Measurements from ENCODE around the gene SEMA6A. TPM values are rescaled to one million over a fixed set of nuclear protein-coding genes. Genes with fewer than 3 reads are reported as not detected.

Gene SEMA6A
- total RNA-seq, 1 donor from 2014 or later, result 89.9 TPM

GRCh38 chr5:116484645-116485044 is 90.0 kb downstream of the SEMA6A start:
- peak overlapping the region; percentile 67 for H3K27ac Mint-ChIP-seq
- TF ChIP-seq CTCF (IDR thresholded peaks at IDR 0.05; ENCODE audit: unreplicated experiment), result no peak
- H3K36me3 Mint-ChIP-seq (ENCODE audit: insufficient read depth), result peaks cover 63% of the 10 kb centered on the region
- peaks cover 11% of the 10 kb centered on the region for H3K4me1 Mint-ChIP-seq (ENCODE audit: low read depth)
- DNase-seq (ENCODE audit: low spot score, unreplicated experiment), result no peak
- no peaks in the 10 kb centered on the region for H3K9me3 Mint-ChIP-seq (ENCODE audit: low read depth)
- no peak overlapping the region for H3K4me3 Mint-ChIP-seq (ENCODE audit: low read depth)
- no peaks in the 10 kb centered on the region for H3K27me3 Mint-ChIP-seq

GRCh38 chr5:116482394-116482793 is 92.2 kb downstream of the SEMA6A start:
- DNase-seq (ENCODE audit: low spot score, unreplicated experiment), result no peak
- H3K36me3 Mint-ChIP-seq (ENCODE audit: insufficient read depth), result peaks cover 60% of the 10 kb centered on the region
- no peak overlapping the region for H3K27ac Mint-ChIP-seq

GRCh38 chr5:116480894-116481510 is 93.6 kb downstream of the SEMA6A start:
- TF ChIP-seq CTCF (IDR thresholded peaks at IDR 0.05; ENCODE audit: unreplicated experiment), result no peak
- Mint-ChIP-seq H3K27me3 (no peaks in the 10 kb centered on the region), H3K4me1 (ENCODE audit: low read depth) (peaks cover 2% of the 10 kb centered on the region), H3K4me3 (ENCODE audit: low read depth) (no peak overlapping the region), H3K36me3 (ENCODE audit: insufficient read depth) (peaks cover 59% of the 10 kb centered on the region), H3K9me3 (ENCODE audit: low read depth) (peaks cover 10% of the 10 kb centered on the region), H3K27ac (no peak overlapping the region)
- no peak for DNase-seq (ENCODE audit: low spot score, unreplicated experiment)

More at GRCh38 chr5:116482394-116482793, 92.2 kb downstream of the SEMA6A start:
- Mint-ChIP-seq H3K9me3 (ENCODE audit: low read depth) (peaks cover 6% of the 10 kb centered on the region), H3K27me3 (no peaks in the 10 kb centered on the region), H3K4me3 (ENCODE audit: low read depth) (no peak overlapping the region), H3K4me1 (ENCODE audit: low read depth) (peaks cover 9% of the 10 kb centered on the region)
- TF ChIP-seq CTCF (IDR thresholded peaks at IDR 0.05; ENCODE audit: unreplicated experiment), result no peak

DNA sequence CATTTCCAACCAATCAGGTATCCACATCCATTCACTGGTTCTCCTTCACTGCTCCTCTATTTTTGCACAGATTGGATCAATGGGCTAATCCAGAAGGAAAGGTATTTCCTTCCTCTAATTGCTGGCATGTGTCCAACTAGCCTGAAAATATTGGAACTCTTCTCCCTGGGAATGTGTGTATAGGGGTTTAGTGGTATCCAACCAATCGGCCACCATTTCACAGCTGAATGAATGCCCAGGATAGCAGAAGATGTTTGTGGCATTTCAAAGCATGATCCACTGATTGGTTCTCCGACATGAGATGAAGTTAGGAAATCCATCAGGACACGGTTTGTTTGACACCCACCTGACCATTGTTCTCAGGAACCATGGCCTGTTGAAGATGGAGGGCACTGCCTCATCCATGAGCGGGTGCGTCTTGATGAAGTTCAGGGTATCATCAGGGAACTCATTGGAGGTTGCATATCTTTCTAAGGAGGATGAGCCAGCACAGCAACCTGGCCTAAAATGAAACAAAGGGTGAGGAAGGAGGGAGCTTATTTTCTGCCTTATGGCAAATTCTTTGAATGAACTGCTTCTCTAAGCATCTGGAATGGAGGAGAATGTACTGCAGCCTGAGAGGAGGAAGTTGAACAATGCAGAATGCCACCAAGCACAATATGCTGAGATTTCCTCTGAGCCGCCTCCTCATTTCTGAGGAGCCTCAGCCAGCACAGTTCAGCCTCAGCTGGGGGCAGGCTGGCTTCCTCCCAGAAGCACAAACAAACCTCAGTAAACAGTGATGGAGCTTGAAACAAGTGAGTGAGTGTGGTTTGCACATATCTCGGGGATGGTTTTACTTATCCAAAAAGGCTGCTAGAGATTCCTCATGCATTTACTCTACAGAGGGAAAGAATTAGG is 94.6 kb downstream of the SEMA6A start:
- Mint-ChIP-seq H3K27ac (no peak overlapping the region), H3K36me3 (ENCODE audit: insufficient read depth) (peaks cover 63% of the 10 kb centered on the region), H3K4me3 (ENCODE audit: low read depth) (no peak overlapping the region), H3K4me1 (ENCODE audit: low read depth) (peaks cover 2% of the 10 kb centered on the region), H3K9me3 (ENCODE audit: low read depth) (peaks cover 10% of the 10 kb centered on the region), H3K27me3 (no peaks in the 10 kb centered on the region)
- DNase-seq (ENCODE audit: low spot score, unreplicated experiment), result no peak
- no peak for TF ChIP-seq CTCF (IDR thresholded peaks at IDR 0.05; ENCODE audit: unreplicated experiment)

GRCh38 chr5:116478491-116478890 is 96.1 kb downstream of the SEMA6A start:
- DNase-seq (ENCODE audit: low spot score, unreplicated experiment), result no peak
- Mint-ChIP-seq H3K27ac (no peak overlapping the region), H3K4me3 (ENCODE audit: low read depth) (no peak overlapping the region), H3K27me3 (no peaks in the 10 kb centered on the region), H3K9me3 (ENCODE audit: low read depth) (peaks cover 10% of the 10 kb centered on the region), H3K4me1 (ENCODE audit: low read depth) (peaks cover 7% of the 10 kb centered on the region), H3K36me3 (ENCODE audit: insufficient read depth) (peaks cover 56% of the 10 kb centered on the region)
- TF ChIP-seq CTCF (IDR thresholded peaks at IDR 0.05; ENCODE audit: unreplicated experiment), result no peak

Measured in progenitor cell of endocrine pancreas (in vitro differentiated cells).